Natural killer cell treated with Interleukin-12 subunit alpha and Interleukin-12 subunit beta and Interleukin-15 and Interleukin-18, amount 100 ng/mL, for 72 hours (primary cell): ENCODE data around the gene SLC26A6. TPM values are rescaled to one million over a fixed set of nuclear protein-coding genes. Genes with fewer than 3 reads are reported as not detected.

ENCODE experiments used
- ATAC-seq, 2 donors: fragments of 150-1000 bp; cut with Tn5 transposase in 1 of 2; sonication (Bioruptor Pico), chemical (Tn5 transposase) in 1 of 2; 2 replicates each; pipeline ENCODE4 v1.10.0; 2021
- DNase-seq: peaks from one replicate; pipeline ENCODE4 v3.0.0; 2022; ENCODE audit warnings: low spot score
- H3K27ac Mint-ChIP-seq, 2 donors: 1 replicate in 1 of 2; 2 replicates in 1 of 2; pipeline ENCODE4 v1.8.0; 2022; ENCODE audit warnings: mixed read lengths in 2 of 2, mild to moderate bottlenecking in 1 of 2, moderate library complexity in 1 of 2
- H3K27me3 Mint-ChIP-seq, 2 donors: 1 replicate in 1 of 2; 2 replicates in 1 of 2; pipeline ENCODE4 v1.8.0; 2022; ENCODE audit warnings: mixed read lengths in 2 of 2
- H3K36me3 Mint-ChIP-seq: one replicate; pipeline ENCODE4 v1.8.0; 2022; ENCODE audit warnings: mixed read lengths
- H3K4me1 Mint-ChIP-seq, 2 donors: 1 replicate in 1 of 2; 2 replicates in 1 of 2; pipeline ENCODE4 v1.8.0; 2022; ENCODE audit warnings: low read depth in 2 of 2, mixed read lengths in 2 of 2, mild to moderate bottlenecking in 1 of 2
- H3K4me3 Mint-ChIP-seq: one replicate; pipeline ENCODE4 v1.8.0; 2022; ENCODE audit warnings: mixed read lengths
- H3K9me3 Mint-ChIP-seq: 2 replicates; pipeline ENCODE4 v1.8.0; 2022; ENCODE audit warnings: mixed read lengths
- total RNA-seq, 2 donors: library from RNA; stranded (reverse); gene quantifications; one replicate each; pipeline ENCODE4 v1.2.3, GENCODE V29; 2022

Gene SLC26A6
- total RNA-seq, 2 donors from 2014 or later = 31.3 to 62.4 TPM

DNA sequence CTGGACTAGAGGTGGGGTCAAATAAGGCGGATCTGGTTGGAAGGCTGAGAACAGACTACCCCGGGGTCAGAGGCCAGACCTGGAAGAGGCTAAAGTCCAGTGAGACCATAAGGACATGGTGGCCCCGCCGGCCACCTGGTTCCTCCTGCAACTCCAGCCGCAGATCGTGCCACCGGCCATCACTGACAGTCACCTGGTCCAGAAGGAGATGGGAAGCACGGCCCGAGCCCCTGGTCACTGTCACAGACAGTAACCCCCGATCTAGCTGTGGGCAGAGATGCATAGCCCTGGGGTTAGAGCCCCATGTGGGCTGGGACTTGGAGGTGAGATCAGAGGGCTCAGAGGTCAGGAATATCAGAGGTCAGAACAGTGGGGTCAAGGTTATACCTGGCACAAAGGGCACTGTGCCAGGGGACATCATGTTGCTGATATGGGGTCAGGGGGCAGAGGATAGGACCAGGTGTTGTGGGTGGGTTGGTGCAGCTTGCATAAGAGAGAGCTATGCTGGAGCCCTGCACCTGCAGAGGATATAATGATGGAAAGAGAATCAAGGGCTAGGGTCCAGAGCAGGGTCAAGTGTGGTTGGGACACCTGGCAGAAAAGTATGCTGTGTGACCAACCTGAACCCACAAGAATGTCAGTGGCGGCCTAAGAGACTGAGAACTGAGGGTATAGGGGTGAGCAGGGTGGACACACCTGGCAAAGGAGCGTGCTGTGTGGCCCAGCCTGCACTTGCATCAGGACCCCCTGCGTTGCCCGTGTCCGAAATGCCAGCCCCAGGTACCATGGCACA is 17.9 kb upstream of the SLC26A6 start:
- no peak for DNase-seq

DNA sequence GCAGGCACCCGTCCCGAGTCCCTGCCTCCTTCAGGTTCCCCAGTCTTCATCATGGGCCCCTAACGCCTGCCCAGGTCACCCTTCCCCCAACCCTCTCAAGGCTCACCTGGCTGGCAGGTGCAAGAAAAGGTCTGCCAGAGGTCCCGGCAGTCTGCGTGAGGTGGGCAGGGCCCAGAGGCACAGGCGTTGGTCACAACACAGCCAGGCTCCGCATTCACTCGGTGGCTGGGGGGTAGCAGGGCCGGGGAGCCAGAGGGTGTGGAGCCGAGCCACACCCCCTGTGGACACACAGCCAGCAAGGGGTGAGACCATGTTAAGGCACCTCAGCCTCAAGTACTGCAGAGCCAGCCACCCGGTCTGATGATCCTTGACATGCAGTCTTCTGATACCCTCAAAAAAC is 16.5 kb upstream of the SLC26A6 start:
- Mint-ChIP-seq H3K27ac (no peak overlapping the region), H3K36me3 (no peaks in the 10 kb centered on the region)
- no peak for ATAC-seq

More for the DNA sequence above, 17.9 kb upstream of the SLC26A6 start:
- H3K27ac Mint-ChIP-seq = no peak overlapping the region
- H3K36me3 Mint-ChIP-seq = no peaks in the 10 kb centered on the region
- peaks cover 6 to 21% of the 10 kb centered on the region in 2 donors for H3K4me1 Mint-ChIP-seq
- peak overlapping the region; percentile 23 for H3K4me3 Mint-ChIP-seq
- no peaks in the 10 kb centered on the region for H3K27me3 Mint-ChIP-seq
- H3K9me3 Mint-ChIP-seq = no peaks in the 10 kb centered on the region
- ATAC-seq = no peak

DNA sequence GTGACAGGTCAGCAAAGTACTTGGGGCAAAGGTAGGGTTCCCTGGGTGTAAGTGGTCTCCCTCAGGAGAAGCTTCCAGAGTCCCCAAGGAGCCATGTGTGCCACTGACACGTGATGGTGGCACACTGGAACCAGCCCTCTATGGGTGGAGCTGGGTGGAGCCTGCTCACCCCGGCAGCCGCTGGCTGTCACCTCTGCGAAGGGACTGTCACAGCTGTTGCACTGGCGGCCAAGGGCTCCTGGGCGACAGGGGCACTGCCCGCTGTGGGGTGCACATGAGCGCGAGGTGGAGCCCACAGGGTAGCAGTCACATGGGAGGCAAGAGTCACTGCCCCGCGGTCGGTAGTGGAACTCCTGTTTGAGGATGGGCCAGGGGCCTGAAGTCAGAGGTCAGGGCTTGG is 15.5 kb upstream of the SLC26A6 start:
- Mint-ChIP-seq H3K4me3 (no peak overlapping the region), H3K4me1 (peaks cover 6 to 8% of the 10 kb centered on the region in 2 donors), H3K27ac (no peak overlapping the region), H3K27me3 (no peaks in the 10 kb centered on the region), H3K9me3 (no peaks in the 10 kb centered on the region), H3K36me3 (no peaks in the 10 kb centered on the region)
- ATAC-seq (no peak), DNase-seq (no peak)

More for the DNA sequence above, 16.5 kb upstream of the SLC26A6 start:
- Mint-ChIP-seq H3K9me3 (no peaks in the 10 kb centered on the region), H3K27me3 (no peaks in the 10 kb centered on the region), H3K4me3 (no peak overlapping the region), H3K4me1 (peaks cover 6 to 12% of the 10 kb centered on the region in 2 donors)
- DNase-seq = no peak

DNA sequence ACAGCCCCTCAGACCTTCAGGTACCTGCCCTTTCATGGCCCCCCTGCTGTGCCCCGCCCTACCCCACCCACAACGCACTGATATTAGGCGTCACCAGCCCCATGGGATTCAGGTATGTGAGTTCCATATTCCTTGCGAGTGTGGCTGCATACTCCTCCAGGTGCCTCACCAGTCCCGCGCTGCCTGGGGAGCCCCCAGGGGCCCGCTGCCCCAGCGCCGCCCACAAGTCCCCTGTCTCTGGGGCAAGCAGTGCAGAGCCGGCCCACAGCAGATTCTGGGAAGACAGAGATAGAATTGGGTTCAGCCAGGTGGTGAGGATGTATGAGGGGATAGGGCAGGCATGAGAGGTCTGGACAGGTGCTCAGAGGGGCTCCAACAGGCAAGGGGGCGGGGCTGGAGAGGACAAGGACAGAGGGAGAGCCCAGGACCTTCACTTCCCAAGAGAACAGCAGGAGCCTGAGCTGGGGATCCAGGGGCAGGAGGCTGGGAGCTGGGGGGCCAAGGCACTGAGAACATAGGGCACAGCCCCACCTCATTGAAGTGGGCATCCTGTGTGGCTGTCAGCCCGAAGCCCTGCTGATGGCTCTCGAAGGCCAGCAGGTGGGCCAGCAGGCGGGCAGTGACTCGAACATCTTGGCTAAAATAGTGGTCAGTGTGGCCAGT is 13.1 kb upstream of the SLC26A6 start:
- Mint-ChIP-seq H3K4me1 (no peaks in the 10 kb centered on the region), H3K27ac (no peak overlapping the region), H3K27me3 (no peaks in the 10 kb centered on the region), H3K4me3 (no peak overlapping the region), H3K9me3 (no peaks in the 10 kb centered on the region), H3K36me3 (no peaks in the 10 kb centered on the region)
- no peak for DNase-seq
- ATAC-seq = no peak

DNA sequence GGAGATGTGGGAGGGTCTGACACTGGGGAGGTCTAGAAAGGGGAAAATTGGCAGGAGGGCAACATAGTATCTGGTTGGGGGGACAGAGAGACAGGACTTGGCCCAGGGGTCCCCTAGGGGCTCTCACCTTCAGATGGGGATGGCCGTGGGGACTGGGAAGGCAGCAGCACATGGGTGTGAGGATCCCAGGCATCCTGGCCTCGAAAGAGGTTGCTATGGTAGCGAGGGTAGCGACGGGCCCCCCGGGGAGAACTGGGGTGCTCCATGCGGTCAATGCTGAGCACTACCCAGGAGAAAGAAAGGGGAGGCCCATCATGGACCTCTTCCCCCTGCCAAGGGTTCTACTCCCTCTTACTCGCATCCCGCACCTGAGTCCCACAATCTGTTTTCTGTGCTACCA is 12.5 kb upstream of the SLC26A6 start:
- H3K27ac Mint-ChIP-seq = no peak overlapping the region
- no peaks in the 10 kb centered on the region for H3K9me3 Mint-ChIP-seq
- no peaks in the 10 kb centered on the region for H3K36me3 Mint-ChIP-seq
- no peak overlapping the region for H3K4me3 Mint-ChIP-seq
- DNase-seq (no peak), ATAC-seq (no peak)
- no peaks in the 10 kb centered on the region for H3K27me3 Mint-ChIP-seq
- no peaks in the 10 kb centered on the region for H3K4me1 Mint-ChIP-seq

DNA sequence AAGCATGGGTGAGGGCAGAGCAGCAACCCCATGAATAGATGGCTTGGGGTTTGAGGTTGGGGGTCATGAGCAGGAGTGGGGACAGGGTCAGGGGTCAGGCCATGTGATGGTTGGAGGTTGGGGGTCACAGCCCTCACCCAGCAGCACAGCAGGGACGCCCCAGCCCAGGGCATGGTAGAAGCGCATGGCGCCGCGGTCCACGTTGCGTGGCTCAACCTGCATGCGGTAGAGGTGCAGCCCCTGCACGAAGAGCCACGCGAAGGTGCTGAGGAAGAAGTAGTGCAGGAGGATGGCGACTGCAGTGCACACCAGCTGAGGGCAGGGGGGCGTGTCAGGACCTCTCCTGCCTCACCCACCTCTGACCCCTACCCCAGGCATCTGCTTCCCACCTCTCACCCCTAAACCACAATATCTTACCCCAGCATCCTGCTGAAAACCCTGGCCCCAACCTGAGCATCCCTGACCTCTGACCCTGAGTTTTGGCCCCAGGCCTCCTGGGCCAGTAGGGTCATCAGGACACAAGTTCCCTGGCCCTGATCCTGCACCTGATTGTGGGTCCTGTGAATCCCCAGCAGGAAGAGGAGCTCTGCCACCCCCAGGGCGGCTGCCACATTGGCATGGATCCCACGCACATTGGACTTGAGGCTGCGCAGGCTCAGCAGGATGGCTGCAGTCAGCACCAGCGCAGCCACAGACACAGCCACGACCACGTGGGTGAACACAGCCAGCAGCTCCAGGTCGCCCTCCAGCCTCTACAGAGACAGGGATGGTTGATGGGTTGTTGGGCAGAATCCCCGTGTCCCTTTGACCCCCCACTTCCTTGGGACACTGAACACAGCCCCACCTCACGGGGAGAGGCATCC is 9.9 kb upstream of the SLC26A6 start:
- H3K9me3 Mint-ChIP-seq = no peaks in the 10 kb centered on the region
- no peaks in the 10 kb centered on the region for H3K36me3 Mint-ChIP-seq
- DNase-seq (no peak), ATAC-seq (no peak)
- H3K4me1 Mint-ChIP-seq = no peaks in the 10 kb centered on the region
- no peak overlapping the region for H3K27ac Mint-ChIP-seq
- no peaks in the 10 kb centered on the region for H3K27me3 Mint-ChIP-seq
- H3K4me3 Mint-ChIP-seq = no peak overlapping the region

DNA sequence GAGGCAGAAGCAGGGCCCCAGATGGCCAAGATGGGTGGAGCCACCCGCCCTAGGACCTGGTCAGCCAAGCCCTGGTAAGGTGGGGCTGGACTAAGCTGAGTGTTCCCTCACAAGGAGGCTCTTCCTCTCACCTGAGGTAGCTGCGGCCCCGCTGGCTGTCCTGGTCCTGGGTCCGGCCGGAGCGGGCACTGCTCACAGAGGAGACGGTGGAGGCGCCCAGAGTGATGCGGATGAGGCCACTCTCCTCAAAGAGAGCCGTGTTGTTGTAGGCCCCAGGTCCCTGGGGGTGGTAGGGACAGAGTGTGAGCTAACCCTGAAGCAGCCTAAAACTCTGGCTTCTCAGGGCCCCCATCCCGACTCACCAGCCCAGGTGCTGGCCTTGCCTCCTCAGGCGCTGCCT is 7.3 kb upstream of the SLC26A6 start:
- H3K4me3 Mint-ChIP-seq = no peak overlapping the region
- DNase-seq = no peak
- no peak for ATAC-seq
- no peaks in the 10 kb centered on the region for H3K9me3 Mint-ChIP-seq
- no peaks in the 10 kb centered on the region for H3K4me1 Mint-ChIP-seq
- H3K36me3 Mint-ChIP-seq = no peaks in the 10 kb centered on the region
- no peak overlapping the region for H3K27ac Mint-ChIP-seq
- no peaks in the 10 kb centered on the region for H3K27me3 Mint-ChIP-seq

DNA sequence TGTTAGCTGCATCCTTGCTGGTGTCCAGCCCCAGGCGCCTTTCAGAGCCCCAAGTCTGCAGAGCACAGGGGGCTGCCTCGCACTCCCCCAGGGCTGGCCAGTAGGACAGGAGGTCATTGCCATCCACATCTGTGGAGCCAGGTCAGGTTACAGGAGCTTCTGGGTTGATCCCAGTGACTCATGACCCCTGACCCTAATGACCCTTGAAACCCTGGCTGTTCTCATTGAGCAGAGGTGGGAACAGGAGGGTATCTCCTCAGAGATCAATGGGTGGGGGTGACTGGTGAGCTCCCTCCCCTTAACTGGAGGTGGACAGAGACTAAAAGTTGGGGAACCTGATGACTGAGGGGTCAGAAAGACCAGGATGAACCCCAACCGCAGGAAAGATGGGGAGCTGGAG is 6.1 kb upstream of the SLC26A6 start:
- H3K9me3 Mint-ChIP-seq = no peaks in the 10 kb centered on the region
- no peaks in the 10 kb centered on the region for H3K27me3 Mint-ChIP-seq
- DNase-seq (no peak), ATAC-seq (no peak)
- H3K36me3 Mint-ChIP-seq = no peaks in the 10 kb centered on the region
- no peaks in the 10 kb centered on the region for H3K4me1 Mint-ChIP-seq
- H3K4me3 Mint-ChIP-seq = no peak overlapping the region
- H3K27ac Mint-ChIP-seq = no peak overlapping the region

DNA sequence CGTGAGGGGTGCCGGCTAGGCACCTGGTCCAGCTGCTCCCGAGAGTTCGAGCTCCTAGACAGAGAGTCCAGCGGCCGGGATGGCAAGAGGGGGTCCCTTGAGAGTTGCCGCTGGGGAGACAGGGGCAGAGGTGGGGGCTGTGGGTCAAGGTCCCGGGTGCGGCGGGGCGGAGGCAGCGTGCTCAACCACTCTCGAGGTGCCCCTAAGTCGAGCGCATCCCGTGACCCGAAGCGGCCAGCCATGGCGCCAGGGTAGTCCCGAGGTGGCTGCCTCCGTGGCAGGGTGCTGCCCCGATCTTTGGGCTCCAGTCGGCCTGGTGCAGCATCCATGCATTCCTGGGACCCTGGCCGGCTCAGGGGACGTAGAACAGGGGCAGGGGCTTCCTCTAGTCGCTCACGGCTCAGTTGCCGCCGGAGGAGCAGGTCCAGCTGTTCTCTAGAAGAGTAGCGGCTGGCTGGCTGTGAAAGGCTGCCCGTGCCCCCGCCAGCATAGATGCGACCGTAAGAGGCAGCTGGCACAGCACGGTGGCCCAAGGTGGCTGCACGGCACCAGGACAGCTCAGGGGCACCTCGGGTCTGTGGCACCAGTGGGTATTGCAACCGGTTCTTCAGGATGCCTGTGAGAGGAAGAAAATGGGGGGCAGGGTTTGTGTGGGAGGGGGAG is 4.8 kb upstream of the SLC26A6 start:
- no peak overlapping the region for H3K27ac Mint-ChIP-seq
- H3K9me3 Mint-ChIP-seq = no peaks in the 10 kb centered on the region
- peaks cover 0 to 3% of the 10 kb centered on the region in 2 donors for H3K4me1 Mint-ChIP-seq
- no peaks in the 10 kb centered on the region for H3K27me3 Mint-ChIP-seq
- H3K4me3 Mint-ChIP-seq = no peak overlapping the region
- DNase-seq (no peak), ATAC-seq (no peak)
- H3K36me3 Mint-ChIP-seq = no peaks in the 10 kb centered on the region

DNA sequence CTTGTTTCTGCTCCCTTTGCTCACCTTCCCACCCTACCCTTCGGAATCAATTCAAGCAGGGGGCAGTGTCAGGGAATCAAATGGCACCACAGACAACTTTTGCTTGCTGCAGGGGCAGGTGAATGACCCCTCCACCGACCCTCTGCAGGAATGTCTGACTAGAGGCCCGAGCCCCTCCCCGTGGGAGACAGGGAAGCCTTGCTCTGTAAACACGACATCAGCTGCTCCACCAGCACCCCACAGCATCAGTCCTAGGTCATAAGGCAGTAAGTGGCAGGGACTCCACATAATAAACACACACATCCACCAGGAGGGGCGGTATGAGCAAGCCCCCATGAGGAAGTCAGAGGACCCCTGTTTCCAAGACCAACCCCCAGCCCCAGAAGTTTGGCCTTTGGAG is 2.0 kb upstream of the SLC26A6 start:
- Mint-ChIP-seq H3K4me1 (peaks cover 7 to 9% of the 10 kb centered on the region in 2 donors), H3K36me3 (no peaks in the 10 kb centered on the region), H3K27me3 (no peaks in the 10 kb centered on the region), H3K4me3 (no peak overlapping the region), H3K27ac (no peak overlapping the region), H3K9me3 (no peaks in the 10 kb centered on the region)
- no peak for DNase-seq
- no peak for ATAC-seq

DNA sequence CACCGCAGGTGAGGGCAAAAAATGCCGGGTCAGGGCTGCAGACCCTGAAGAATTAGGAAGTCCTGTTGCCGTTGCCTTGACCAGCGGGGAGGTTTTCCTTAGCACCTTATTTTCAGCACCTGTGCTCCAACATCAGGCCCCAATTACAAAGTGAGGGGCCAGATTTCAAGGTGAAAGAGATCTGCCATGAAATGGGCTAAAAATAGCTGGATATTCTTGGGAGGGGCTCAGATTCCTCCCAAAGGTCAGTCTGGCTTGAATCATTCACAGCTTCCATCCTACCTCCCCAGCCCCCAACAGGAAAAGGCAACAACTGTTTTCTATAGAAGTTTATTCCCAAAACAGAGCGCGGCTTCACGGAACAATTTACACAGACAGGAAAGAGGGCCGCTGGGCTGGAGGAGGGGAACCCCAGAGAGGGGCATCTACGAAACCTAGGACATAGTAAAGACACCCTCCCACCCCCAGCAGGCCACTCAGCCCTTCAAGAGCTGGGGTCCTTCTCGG is 941 bp upstream of the SLC26A6 start:
- H3K27ac Mint-ChIP-seq = peak overlapping the region in 1 of 2 donors; percentile 72

DNA sequence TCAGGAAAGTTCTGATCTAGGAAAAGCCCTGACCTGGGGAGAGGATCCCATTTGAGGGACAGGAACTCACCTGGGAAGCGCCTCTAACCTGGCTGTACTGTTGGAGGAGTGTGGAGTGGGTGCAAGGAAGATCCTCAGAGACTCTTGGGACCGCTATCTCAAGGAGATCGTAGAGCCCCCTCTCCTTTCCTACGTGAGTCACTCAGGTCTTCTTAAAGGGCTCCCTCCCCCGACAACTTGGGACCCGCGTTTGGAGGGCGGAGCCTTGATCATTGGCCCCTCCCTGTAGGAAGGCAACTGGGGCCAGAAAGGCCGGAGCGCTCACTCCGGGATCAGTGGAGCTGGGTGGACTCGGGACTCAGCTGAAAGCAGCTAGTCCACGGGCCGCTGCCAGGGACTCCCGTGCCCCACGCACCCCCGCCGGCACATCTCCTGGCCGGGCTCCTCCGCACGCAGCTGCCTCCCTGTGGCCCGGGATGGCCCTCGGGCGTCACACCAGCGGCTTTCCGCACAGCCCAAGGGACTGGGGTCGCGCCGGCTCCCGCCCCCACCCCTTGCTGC is 520 bp downstream of the SLC26A6 start:
- ATAC-seq = peak; percentile 26 to 31
- H3K27ac Mint-ChIP-seq = peak overlapping the region in 1 of 2 donors; percentile 21
- H3K4me1 Mint-ChIP-seq = peaks cover 7 to 9% of the 10 kb centered on the region in 2 donors

More for the DNA sequence above, 941 bp upstream of the SLC26A6 start:
- DNase-seq (no peak), ATAC-seq (no peak)
- H3K9me3 Mint-ChIP-seq = no peaks in the 10 kb centered on the region
- peaks cover 7 to 9% of the 10 kb centered on the region in 2 donors for H3K4me1 Mint-ChIP-seq
- H3K36me3 Mint-ChIP-seq = no peaks in the 10 kb centered on the region
- H3K27me3 Mint-ChIP-seq = no peaks in the 10 kb centered on the region
- peak overlapping the region; percentile 81 for H3K4me3 Mint-ChIP-seq

DNA sequence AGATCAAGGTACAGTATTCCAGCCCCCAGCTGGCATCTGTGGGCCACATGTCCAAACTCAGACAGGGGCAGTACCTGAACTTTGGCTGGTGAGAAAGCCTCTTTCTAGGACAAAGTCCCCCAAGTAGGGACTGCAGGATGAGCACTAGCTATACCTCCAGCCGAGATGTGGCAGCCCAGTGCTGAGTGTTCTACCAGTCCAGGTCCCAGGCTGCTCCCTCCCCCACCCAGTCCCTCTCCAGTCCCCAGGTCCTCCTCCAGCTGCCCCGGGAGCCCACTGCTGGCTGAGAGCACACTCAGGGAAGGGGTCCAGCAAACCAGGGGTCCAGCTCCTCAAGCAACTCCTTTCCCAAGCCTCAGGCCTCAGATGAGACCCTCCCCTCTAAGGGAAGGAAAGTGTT is 1.5 kb downstream of the SLC26A6 start:
- Mint-ChIP-seq H3K9me3 (no peaks in the 10 kb centered on the region), H3K4me3 (peak overlapping the region; percentile 81), H3K27ac (no peak overlapping the region), H3K36me3 (no peaks in the 10 kb centered on the region), H3K27me3 (no peaks in the 10 kb centered on the region), H3K4me1 (peaks cover 7 to 13% of the 10 kb centered on the region in 2 donors)
- ATAC-seq (no peak), DNase-seq (no peak)

More for the DNA sequence above, 520 bp downstream of the SLC26A6 start:
- H3K36me3 Mint-ChIP-seq = no peaks in the 10 kb centered on the region
- no peaks in the 10 kb centered on the region for H3K27me3 Mint-ChIP-seq
- no peaks in the 10 kb centered on the region for H3K9me3 Mint-ChIP-seq
- peak; percentile 75 for DNase-seq
- H3K4me3 Mint-ChIP-seq = peak overlapping the region; percentile 81
